Panc1 (cell line): Measurements from ENCODE around the gene RAX2. TPM values are rescaled to one million over a fixed set of nuclear protein-coding genes. Genes with fewer than 3 reads are reported as not detected.
A peak's percentile ranks its signal among the peaks of the same experiment; 100 is the strongest.

Experiments
- ATAC-seq: fragments of 200-7000 bp; cut with Tn5 transposase; 2 replicates; pipeline ENCODE4 v1.9.1; 2020; ENCODE audit warnings: mild to moderate bottlenecking, moderate library complexity
- BruUV-seq: library from RNA; stranded (reverse); fragments of 400-500 nt; replicated peaks from 2 replicates; lab custom pipeline; 2021; lab: Mats Ljungman, UMichigan
- CTCF ChIA-PET: fragments of 300-600 bp; sonication (Branson Sonifier 250); formaldehyde crosslinking; loops from one replicate; lab custom pipeline; 2022; ENCODE audit warnings: antibody characterized with exemption; lab: Charles Lee
- POLR2A ChIA-PET: fragments of 300-600 bp; sonication (Branson Sonifier 250); formaldehyde crosslinking; loops from one replicate; lab custom pipeline; 2022; ENCODE audit warnings: antibody characterized with exemption; lab: Charles Lee
- DNase-seq: peaks from one replicate; pipeline ENCODE4 v3.0.0-alpha.2; 2010; ENCODE audit warnings: low read depth, low spot score
- H3K27ac ChIP-seq: 2 replicates; pipeline ENCODE4 v1.5.1; 2011; ENCODE audit warnings: mild to moderate bottlenecking, low read length, inconsistent platforms
- H3K27me3 ChIP-seq: fragments of 200-500 bp; sonication (Bioruptor generic); 2 replicates; pipeline ENCODE4 v1.6.0; 2014; ENCODE audit warnings: low read length, inconsistent platforms; ENCODE audit not compliant: control insufficient read depth, insufficient read depth
- H3K36me3 ChIP-seq: fragments of 200-500 bp; sonication (Bioruptor generic); 2 replicates; pipeline ENCODE4 v1.5.1; 2014; ENCODE audit warnings: inconsistent platforms, mild to moderate bottlenecking, low read length, moderate library complexity; ENCODE audit not compliant: control insufficient read depth, insufficient read depth
- H3K4me1 ChIP-seq: 2 replicates; pipeline ENCODE4 v1.5.1; 2011; ENCODE audit warnings: inconsistent platforms, mild to moderate bottlenecking, low read length, moderate library complexity; ENCODE audit not compliant: control insufficient read depth, insufficient read depth
- H3K4me3 ChIP-seq, 2 experiments: 2 replicates each; pipeline ENCODE4 v1.5.1; 2011 to 2012; ENCODE audit warnings: low read depth in 2 of 2, low read length in 2 of 2, mild to moderate bottlenecking in 2 of 2, inconsistent platforms in 1 of 2, moderate library complexity in 1 of 2
- H3K9me3 ChIP-seq: fragments of 200-500 bp; sonication (Bioruptor generic); 2 replicates; pipeline ENCODE4 v1.5.1; 2014; ENCODE audit warnings: low read depth, mild to moderate bottlenecking, inconsistent platforms, low read length, moderate library complexity; ENCODE audit not compliant: control insufficient read depth, insufficient read depth
- CTCF ChIP-seq: fragments of 450-650 bp; IDR thresholded peaks from 2 replicates; pipeline ENCODE4 v1.5.1; 2017; ENCODE audit warnings: mild to moderate bottlenecking
- POLR2AphosphoS5 ChIP-seq: IDR thresholded peaks from 2 replicates; pipeline ENCODE4 v1.6.1; 2012; ENCODE audit warnings: mild to moderate bottlenecking, low read depth, low read length, moderate library complexity
- SIN3A ChIP-seq: IDR thresholded peaks from 2 replicates; pipeline ENCODE4 v1.6.1; 2012; ENCODE audit warnings: low read depth, mild to moderate bottlenecking, low read length, moderate library complexity, borderline replicate concordance; ENCODE audit not compliant: insufficient read depth
- TCF7L2 ChIP-seq: IDR thresholded peaks from 2 replicates; pipeline ENCODE4 v1.6.1; 2011; ENCODE audit warnings: mild to moderate bottlenecking, low read depth, low read length, inconsistent platforms
- in situ Hi-C: cut with HindIII; loops from 2 replicates; pipeline ENCODE4 v1.10.0; 2016; ENCODE audit warnings: low sequenced_read_pairs, low pct_unique_long_range_greater_than_20kb
- intact Hi-C: fragments of 100-400 bp; cut with micrococcal nuclease; formaldehyde crosslinking; loops from one replicate; pipeline ENCODE4 v1.10.0; 2022; ENCODE audit not compliant: unreplicated experiment
- total RNA-seq: library from RNA; stranded (reverse); gene quantifications from one replicate; pipeline ENCODE4 v1.2.1, GENCODE V29; 2021; ENCODE audit not compliant: unreplicated experiment
- TF ChIP-seq, protein P1 (sequence below), 2 experiments: IDR thresholded peaks; 2 replicates each; pipeline ENCODE4 v1.6.1; 2011 to 2012; ENCODE audit warnings: low read depth in 2 of 2, control low read depth in 1 of 2, low read length in 1 of 2, mild to moderate bottlenecking in 1 of 2, moderate library complexity in 1 of 2; ENCODE audit not compliant: insufficient read depth in 1 of 2

RAX2 gene
- total RNA-seq, 1 experiment from 2014 or later: not detected

- H3K36me3 ChIP-seq: no peaks in the 10 kb centered on the region
- ChIA-PET POLR2A (interaction anchor here (0.5 kb wide), 1 partner anchor 289 kb away, joined by 5 read pairs; no protein-coding TSS in a partner anchor), CTCF (no interaction called here)
- TF ChIP-seq CTCF (no peak), TCF7L2 (no peak), POLR2AphosphoS5 (no peak), SIN3A (no peak)
- TF ChIP-seq, protein P1, sequence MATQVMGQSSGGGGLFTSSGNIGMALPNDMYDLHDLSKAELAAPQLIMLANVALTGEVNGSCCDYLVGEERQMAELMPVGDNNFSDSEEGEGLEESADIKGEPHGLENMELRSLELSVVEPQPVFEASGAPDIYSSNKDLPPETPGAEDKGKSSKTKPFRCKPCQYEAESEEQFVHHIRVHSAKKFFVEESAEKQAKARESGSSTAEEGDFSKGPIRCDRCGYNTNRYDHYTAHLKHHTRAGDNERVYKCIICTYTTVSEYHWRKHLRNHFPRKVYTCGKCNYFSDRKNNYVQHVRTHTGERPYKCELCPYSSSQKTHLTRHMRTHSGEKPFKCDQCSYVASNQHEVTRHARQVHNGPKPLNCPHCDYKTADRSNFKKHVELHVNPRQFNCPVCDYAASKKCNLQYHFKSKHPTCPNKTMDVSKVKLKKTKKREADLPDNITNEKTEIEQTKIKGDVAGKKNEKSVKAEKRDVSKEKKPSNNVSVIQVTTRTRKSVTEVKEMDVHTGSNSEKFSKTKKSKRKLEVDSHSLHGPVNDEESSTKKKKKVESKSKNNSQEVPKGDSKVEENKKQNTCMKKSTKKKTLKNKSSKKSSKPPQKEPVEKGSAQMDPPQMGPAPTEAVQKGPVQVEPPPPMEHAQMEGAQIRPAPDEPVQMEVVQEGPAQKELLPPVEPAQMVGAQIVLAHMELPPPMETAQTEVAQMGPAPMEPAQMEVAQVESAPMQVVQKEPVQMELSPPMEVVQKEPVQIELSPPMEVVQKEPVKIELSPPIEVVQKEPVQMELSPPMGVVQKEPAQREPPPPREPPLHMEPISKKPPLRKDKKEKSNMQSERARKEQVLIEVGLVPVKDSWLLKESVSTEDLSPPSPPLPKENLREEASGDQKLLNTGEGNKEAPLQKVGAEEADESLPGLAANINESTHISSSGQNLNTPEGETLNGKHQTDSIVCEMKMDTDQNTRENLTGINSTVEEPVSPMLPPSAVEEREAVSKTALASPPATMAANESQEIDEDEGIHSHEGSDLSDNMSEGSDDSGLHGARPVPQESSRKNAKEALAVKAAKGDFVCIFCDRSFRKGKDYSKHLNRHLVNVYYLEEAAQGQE (IDR thresholded peaks at IDR 0.05; ENCODE audit: insufficient read depth in 1 of 2, low read depth in 2 of 2, low read length in 1 of 2): no peak
- DNase-seq (no peak), ATAC-seq (peak; percentile 56)
- H3K27me3 ChIP-seq: no peaks in the 10 kb centered on the region
- no peaks in the 10 kb centered on the region for H3K4me1 ChIP-seq
- H3K4me3 ChIP-seq: no peak overlapping the region
- no peak overlapping the region for H3K27ac ChIP-seq
- BruUV-seq: no TSS peak
- no peaks in the 10 kb centered on the region; the same call in 1 of the 2 replicates for H3K9me3 ChIP-seq
- in situ Hi-C loops: no loop called here
- intact Hi-C loops: no loop called here
Measured at GRCh38 chr19:3778104-3778867, 6.3 kb upstream of the RAX2 start.

GRCh38 chr19:3776479-3777040 lies 4.5 kb upstream of the RAX2 start:
- BruUV-seq: no TSS peak
- CTCF ChIA-PET: no interaction called here
- H3K27me3 ChIP-seq: no peaks in the 10 kb centered on the region
- DNase-seq (no peak), ATAC-seq (no peak)
- no peak overlapping the region for H3K4me3 ChIP-seq
- no peaks in the 10 kb centered on the region for H3K4me1 ChIP-seq
- in situ Hi-C loops (no loop called here), intact Hi-C loops (no loop called here)
- H3K36me3 ChIP-seq: no peaks in the 10 kb centered on the region
- no peak overlapping the region for H3K27ac ChIP-seq
- no peaks in the 10 kb centered on the region for H3K9me3 ChIP-seq
- POLR2A ChIA-PET: no interaction called here
- TF ChIP-seq POLR2AphosphoS5 (no peak), SIN3A (no peak)
